Stimulated activated CD4-positive, alpha-beta T cell treated with anti-CD3 and anti-CD28 coated beads, Interleukin-15, amount 100 ng/mL, for 48 hours (primary cell): ENCODE results near the gene AMPD2.
"Not testable (repeated sequence)": the region's sequence is repeated elsewhere in the genome, so short reads cannot be mapped to it uniquely, and the experiment has no call there.

ENCODE experiments used
- DNase-seq, 2 donors: peaks; one replicate each; pipeline ENCODE4 v3.0.0-alpha.2; 2020; ENCODE audit warnings: low read depth in 2 of 2

Gene AMPD2

GRCh38 chr1:109678637-109679036, 59.0 kb downstream of the AMPD2 start:
- not testable (repeated sequence) for DNase-seq
